ENCODE results near the gene ADD3. TPM values are rescaled to one million over a fixed set of nuclear protein-coding genes. Genes with fewer than 3 reads are reported as not detected.

ADD3 gene
- total and polyA plus RNA-seq, 10 of the 15 experiments (the other 5 are each of a cell fraction or from before 2014, with no cell fraction given) = 27.3 to 129 (median 67.8) TPM

DNA sequence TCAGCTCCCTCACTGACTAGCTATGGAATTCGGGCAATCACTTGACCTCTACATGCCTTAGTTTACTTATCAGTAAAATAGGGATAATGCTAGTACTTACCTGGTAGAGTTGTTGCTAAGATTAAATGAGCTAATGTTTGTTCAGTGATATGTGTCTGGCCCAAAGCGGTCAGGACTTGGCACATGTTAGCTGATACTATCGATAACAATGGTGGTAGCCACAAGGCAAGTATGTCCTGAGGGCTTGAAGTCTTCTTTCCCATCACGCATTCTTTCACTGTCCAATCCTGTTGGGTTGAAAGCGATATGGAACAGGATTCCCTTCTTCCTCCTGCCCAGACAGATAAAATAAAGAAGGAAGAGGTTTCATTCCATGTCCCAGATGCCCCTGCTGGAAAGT is 174.1 kb downstream of the ADD3 start:
- ATAC-seq (no peak), DNase-seq (ENCODE audit: low read depth, low spot score) (no peak), FAIRE-seq (no peak)
- Histone ChIP-seq H3K27me3 (replicated peaks in 1 of 2; ENCODE audit: control insufficient read depth in 2 of 2, insufficient read depth in 2 of 2, low read length in 1 of 2) (peaks cover 0 to 3% of the 10 kb centered on the region in 2 experiments; a peak in 2 of 4 replicates), H3K4me3 (no peak overlapping the region), H4K20me1 (ENCODE audit: control insufficient read depth, insufficient read depth) (no peaks in the 10 kb centered on the region), H3K27ac (ENCODE audit: control insufficient read depth, insufficient read depth) (no peak overlapping the region), H3K79me2 (ENCODE audit: control insufficient read depth, insufficient read depth, low read length) (no peaks in the 10 kb centered on the region), H3K36me3 (ENCODE audit: control insufficient read depth in 2 of 2, insufficient read depth in 2 of 2, low read length in 1 of 2) (no peaks in the 10 kb centered on the region), H3K9ac (ENCODE audit: control insufficient read depth, insufficient read depth, low read length) (no peak overlapping the region), H3K4me2 (ENCODE audit: control insufficient read depth, insufficient read depth) (no peak overlapping the region), H3K4me1 (ENCODE audit: control insufficient read depth, insufficient read depth, low read length) (no peaks in the 10 kb centered on the region), H3K9me3 (replicated peaks; ENCODE audit: control insufficient read depth, insufficient read depth, low read length) (no peaks in the 10 kb centered on the region), H2AFZ (ENCODE audit: control insufficient read depth, low read depth, low read length) (no peak overlapping the region)
- POLR2A ChIA-PET = interaction anchor here (0.5 kb wide), 1 partner anchor 26 kb away, joined by 4 read pairs; no protein-coding TSS in a partner anchor
- CTCF ChIA-PET = no interaction called here
- RAD21 ChIA-PET (ENCODE audit: unreplicated experiment) = no interaction called here
- intact Hi-C loops (cut with micrococcal nuclease; ENCODE audit: unreplicated experiment) (no loop called here), in situ Hi-C loops (cut with MboI) (no loop called here)
- 69% methylated on average over 5 of the region's 5 CpGs for WGBS (ENCODE audit: insufficient coverage, insufficient replicate concordance, low lambda C conversion rate, missing lambda C conversion rate)
- SMC1A ChIA-PET (ENCODE audit: uncharacterized antibody, unreplicated experiment) = no interaction called here
- no peak for TF ChIP-seq NR2C2 (IDR thresholded peaks at IDR 0.05; ENCODE audit: borderline replicate concordance, control insufficient read depth, insufficient read length, low read depth)
- no peak for TF ChIP-seq HDGF (IDR thresholded peaks at IDR 0.05)
- no peak for TF ChIP-seq SUZ12 (IDR thresholded peaks at IDR 0.05; ENCODE audit: unreplicated experiment)
- no peak for TF ChIP-seq MTA2 (IDR thresholded peaks at IDR 0.05; ENCODE audit: low read depth)
- TF ChIP-seq NFYA (IDR thresholded peaks at IDR 0.05; ENCODE audit: borderline replicate concordance, low read depth, low read length) = no peak
- no TSS peak for BruUV-seq (replicated peaks)

DNA sequence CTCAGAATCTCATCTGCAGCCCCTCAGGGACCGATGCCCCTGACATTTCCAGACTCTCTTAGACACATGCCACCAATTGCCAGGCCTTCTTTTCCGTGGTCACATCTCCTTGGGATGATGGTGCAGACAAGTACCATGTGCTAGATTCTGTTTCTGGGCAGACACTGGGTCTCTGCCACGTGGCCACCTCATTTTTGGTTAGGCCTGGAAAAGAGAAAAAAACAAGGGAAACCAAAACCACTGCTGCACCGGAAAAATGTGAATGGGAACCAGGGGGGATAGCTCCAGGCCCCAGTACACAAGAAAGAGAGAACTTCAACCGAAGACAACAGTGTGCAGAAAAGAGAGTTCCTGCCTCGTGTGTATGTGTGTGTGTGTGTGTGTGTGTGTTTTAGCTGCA is 176.6 kb downstream of the ADD3 start:
- Histone ChIP-seq H3K27me3 (replicated peaks in 1 of 2; ENCODE audit: control insufficient read depth in 2 of 2, insufficient read depth in 2 of 2, low read length in 1 of 2) (peaks cover 0 to 3% of the 10 kb centered on the region in 2 experiments; a peak in 1 of 4 replicates), H3K4me1 (ENCODE audit: control insufficient read depth, insufficient read depth, low read length) (no peaks in the 10 kb centered on the region), H3K9me3 (replicated peaks; ENCODE audit: control insufficient read depth, insufficient read depth, low read length) (no peaks in the 10 kb centered on the region), H3K36me3 (ENCODE audit: control insufficient read depth in 2 of 2, insufficient read depth in 2 of 2, low read length in 1 of 2) (no peaks in the 10 kb centered on the region), H3K79me2 (ENCODE audit: control insufficient read depth, insufficient read depth, low read length) (no peaks in the 10 kb centered on the region), H3K4me3 (no peak overlapping the region), H3K27ac (ENCODE audit: control insufficient read depth, insufficient read depth) (no peak overlapping the region), H3K4me2 (ENCODE audit: control insufficient read depth, insufficient read depth) (no peak overlapping the region), H2AFZ (ENCODE audit: control insufficient read depth, low read depth, low read length) (no peak overlapping the region), H4K20me1 (ENCODE audit: control insufficient read depth, insufficient read depth) (no peaks in the 10 kb centered on the region), H3K9ac (ENCODE audit: control insufficient read depth, insufficient read depth, low read length) (no peak overlapping the region)
- FAIRE-seq (no peak), ATAC-seq (no peak), DNase-seq (ENCODE audit: low read depth, low spot score) (no peak)
- RAD21 ChIA-PET (ENCODE audit: unreplicated experiment) = no interaction called here
- in situ Hi-C loops (cut with MboI) = no loop called here
- CTCF ChIA-PET = interaction anchor here (1.1 kb wide), 1 partner anchor 17 kb away, joined by 3 read pairs; no protein-coding TSS in a partner anchor
- intact Hi-C loops (cut with micrococcal nuclease; ENCODE audit: unreplicated experiment) = no loop called here
- POLR2A ChIA-PET = no interaction called here
- BruUV-seq (replicated peaks) = no TSS peak
- SMC1A ChIA-PET (ENCODE audit: uncharacterized antibody, unreplicated experiment) = interaction anchor here (1.1 to 1.2 kb wide), 2 partner anchors 11 to 15 kb away, joined by 3 to 4 read pairs; no protein-coding TSS in a partner anchor
- WGBS (ENCODE audit: insufficient coverage, insufficient replicate concordance, low lambda C conversion rate, missing lambda C conversion rate) = 22% methylated on average over 6 of the region's 6 CpGs
- TF ChIP-seq KDM1A (IDR thresholded peaks at IDR 0.05; ENCODE audit: borderline replicate concordance) (no peak), RCOR1 (conservative IDR thresholded peaks at IDR 0.05; ENCODE audit: low read depth, low read length) (no peak), SMAD1 (IDR thresholded peaks at IDR 0.05; ENCODE audit: low read depth, partially characterized antibody) (no peak), CREB1 (IDR thresholded peaks at IDR 0.05; ENCODE audit: low read depth) (no peak), SIN3A (IDR thresholded peaks at IDR 0.05; ENCODE audit: low read depth, low read length) (no peak)
- TF ChIP-seq, protein P1, sequence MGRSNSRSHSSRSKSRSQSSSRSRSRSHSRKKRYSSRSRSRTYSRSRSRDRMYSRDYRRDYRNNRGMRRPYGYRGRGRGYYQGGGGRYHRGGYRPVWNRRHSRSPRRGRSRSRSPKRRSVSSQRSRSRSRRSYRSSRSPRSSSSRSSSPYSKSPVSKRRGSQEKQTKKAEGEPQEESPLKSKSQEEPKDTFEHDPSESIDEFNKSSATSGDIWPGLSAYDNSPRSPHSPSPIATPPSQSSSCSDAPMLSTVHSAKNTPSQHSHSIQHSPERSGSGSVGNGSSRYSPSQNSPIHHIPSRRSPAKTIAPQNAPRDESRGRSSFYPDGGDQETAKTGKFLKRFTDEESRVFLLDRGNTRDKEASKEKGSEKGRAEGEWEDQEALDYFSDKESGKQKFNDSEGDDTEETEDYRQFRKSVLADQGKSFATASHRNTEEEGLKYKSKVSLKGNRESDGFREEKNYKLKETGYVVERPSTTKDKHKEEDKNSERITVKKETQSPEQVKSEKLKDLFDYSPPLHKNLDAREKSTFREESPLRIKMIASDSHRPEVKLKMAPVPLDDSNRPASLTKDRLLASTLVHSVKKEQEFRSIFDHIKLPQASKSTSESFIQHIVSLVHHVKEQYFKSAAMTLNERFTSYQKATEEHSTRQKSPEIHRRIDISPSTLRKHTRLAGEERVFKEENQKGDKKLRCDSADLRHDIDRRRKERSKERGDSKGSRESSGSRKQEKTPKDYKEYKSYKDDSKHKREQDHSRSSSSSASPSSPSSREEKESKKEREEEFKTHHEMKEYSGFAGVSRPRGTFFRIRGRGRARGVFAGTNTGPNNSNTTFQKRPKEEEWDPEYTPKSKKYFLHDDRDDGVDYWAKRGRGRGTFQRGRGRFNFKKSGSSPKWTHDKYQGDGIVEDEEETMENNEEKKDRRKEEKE (IDR thresholded peaks at IDR 0.05) = no peak
- TF ChIP-seq, protein P2, sequence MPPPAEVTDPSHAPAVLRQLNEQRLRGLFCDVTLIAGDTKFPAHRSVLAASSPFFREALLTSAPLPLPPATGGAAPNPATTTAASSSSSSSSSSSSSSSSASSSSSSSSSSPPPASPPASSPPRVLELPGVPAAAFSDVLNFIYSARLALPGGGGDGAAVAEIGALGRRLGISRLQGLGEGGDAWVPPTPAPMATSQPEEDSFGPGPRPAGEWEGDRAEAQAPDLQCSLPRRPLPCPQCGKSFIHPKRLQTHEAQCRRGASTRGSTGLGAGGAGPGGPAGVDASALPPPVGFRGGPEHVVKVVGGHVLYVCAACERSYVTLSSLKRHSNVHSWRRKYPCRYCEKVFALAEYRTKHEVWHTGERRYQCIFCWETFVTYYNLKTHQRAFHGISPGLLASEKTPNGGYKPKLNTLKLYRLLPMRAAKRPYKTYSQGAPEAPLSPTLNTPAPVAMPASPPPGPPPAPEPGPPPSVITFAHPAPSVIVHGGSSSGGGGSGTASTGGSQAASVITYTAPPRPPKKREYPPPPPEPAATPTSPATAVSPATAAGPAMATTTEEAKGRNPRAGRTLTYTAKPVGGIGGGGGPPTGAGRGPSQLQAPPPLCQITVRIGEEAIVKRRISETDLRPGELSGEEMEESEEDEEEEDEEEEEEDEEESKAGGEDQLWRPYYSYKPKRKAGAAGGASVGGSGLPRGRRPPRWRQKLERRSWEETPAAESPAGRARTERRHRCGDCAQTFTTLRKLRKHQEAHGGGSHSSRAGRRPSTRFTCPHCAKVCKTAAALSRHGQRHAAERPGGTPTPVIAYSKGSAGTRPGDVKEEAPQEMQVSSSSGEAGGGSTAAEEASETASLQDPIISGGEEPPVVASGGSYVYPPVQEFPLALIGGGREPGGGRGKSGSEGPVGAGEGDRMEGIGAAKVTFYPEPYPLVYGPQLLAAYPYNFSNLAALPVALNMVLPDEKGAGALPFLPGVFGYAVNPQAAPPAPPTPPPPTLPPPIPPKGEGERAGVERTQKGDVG (CRISPR knock-in tag; IDR thresholded peaks at IDR 0.05) = no peak

Measured in GM12878 (cell line).